NT2/D1 (cell line): ENCODE data around the gene DPP6.

Source experiments
- YY1 ChIP-seq: IDR thresholded peaks from 2 replicates; pipeline ENCODE4 v1.6.1; 2011; ENCODE audit not compliant: insufficient read length, insufficient read depth
- ZNF274 ChIP-seq: IDR thresholded peaks from 2 replicates; pipeline ENCODE4 v1.6.1; 2011; ENCODE audit warnings: mild to moderate bottlenecking, low read depth, low read length

GRCh38 chr7:154259396-154259795 lies 207.2 kb downstream of the DPP6 start:
- TF ChIP-seq ZNF274 (no peak), YY1 (no peak)
